Kidney (tissue), 14 donors: Measurements from ENCODE around the gene MYMK. TPM values are rescaled to one million over a fixed set of nuclear protein-coding genes. Genes with fewer than 3 reads are reported as not detected.

Experiments used
- DNase-seq, 5 donors: peaks; one replicate each; pipeline ENCODE4 v3.0.0-alpha.2; 2013 to 2020
- FAIRE-seq: peaks from 2 replicates; lab custom pipeline; 2012; peaks lifted over from hg19 to GRCh38; lab: Jason Lieb, UNC
- H3K27ac ChIP-seq, 2 donors: one replicate each; pipeline ENCODE4 v1.7.0; 2013; ENCODE audit warnings: low read depth in 2 of 2, low read length in 2 of 2, inconsistent platforms in 1 of 2
- H3K27me3 ChIP-seq: one replicate; pipeline ENCODE4 v1.7.1; 2013; ENCODE audit warnings: low read length, inconsistent platforms; ENCODE audit not compliant: control insufficient read depth, insufficient read depth
- H3K36me3 ChIP-seq, 3 donors: one replicate each; pipeline versions ENCODE4 v1.7.0 to v1.7.1; 2013; ENCODE audit warnings: low read length in 3 of 3, control low read depth in 1 of 3, inconsistent platforms in 1 of 3; ENCODE audit not compliant: insufficient read depth in 3 of 3, control insufficient read depth in 2 of 3
- H3K4me1 ChIP-seq, 3 donors: one replicate each; pipeline versions ENCODE4 v1.7.0 to v1.7.1; 2013; ENCODE audit warnings: low read length in 3 of 3, inconsistent platforms in 1 of 3, low read depth in 1 of 3; ENCODE audit not compliant: control insufficient read depth in 2 of 3, insufficient read depth in 2 of 3
- H3K4me3 ChIP-seq, 3 donors: one replicate each; pipeline versions ENCODE4 v1.7.0 to v1.8.1; 2013; ENCODE audit warnings: low read length in 3 of 3, control low read depth in 1 of 3, inconsistent platforms in 1 of 3
- H3K9ac ChIP-seq, 3 donors: one replicate each; pipeline versions ENCODE4 v1.7.0 to v1.7.1; 2013; ENCODE audit warnings: low read length in 3 of 3, control low read depth in 1 of 3, inconsistent platforms in 1 of 3
- H3K9me3 ChIP-seq, 3 donors: one replicate each; pipeline versions ENCODE4 v1.7.0 to v1.7.1; 2013; ENCODE audit warnings: low read length in 3 of 3, control low read depth in 1 of 3, inconsistent platforms in 1 of 3; ENCODE audit not compliant: control insufficient read depth in 2 of 3, insufficient read depth in 1 of 3
- intact Hi-C: fragments of 100-400 bp; cut with DNase I; formaldehyde crosslinking; loops from one replicate; pipeline ENCODE4 v1.11.1; 2022
- polyA plus RNA-seq: library from polyadenylated mRNA; stranded (reverse); fragments of 350-450 nt; fragmentation: Illumina TruSeq; extraction: RNeasy Lipid Tissue Mini Kit (QIAGEN cat#74804); gene quantifications from one replicate; pipeline ENCODE4 v1.2.3, GENCODE V29; 2014; ENCODE audit warnings: low read depth, low replicate concordance; ENCODE audit not compliant: insufficient read depth
- total RNA-seq: library from RNA; stranded (reverse); fragmentation: NEBNext Ultra II Directional; extraction: Animal tissue kit (Norgen Biotek cat#: 25700); gene quantifications from one replicate; pipeline ENCODE4 v1.2.1, GENCODE V29; 2021
- TF ChIP-seq, protein P1 (sequence below): IDR thresholded peaks from 3 replicates; pipeline ENCODE4 v1.5.1; 2012; ENCODE audit warnings: mild to moderate bottlenecking, moderate library complexity, borderline replicate concordance; ENCODE audit not compliant: insufficient read depth; ENCODE audit errors: extremely low read depth
- donor health status: control.
- donor health status: control.
- donor health status: control.
- donor health status: control.
- donor health status: control.
- donor health status: DM: yes; HTN: yes; CAD: no.
- donor health status: Normal renal cell carcinoma (clear cell type).

Gene MYMK
- total and polyA plus RNA-seq, 2 donors from 2014 or later = not detected

GRCh38 chr9:133553973-133554713 is 29.4 kb upstream of the MYMK start:
- no peak overlapping the region for H3K9ac ChIP-seq
- H3K4me1 ChIP-seq = peaks cover 0 to 11% (median 0%) of the 10 kb centered on the region in 3 donors
- no peak for DNase-seq
- TF ChIP-seq, protein P1, sequence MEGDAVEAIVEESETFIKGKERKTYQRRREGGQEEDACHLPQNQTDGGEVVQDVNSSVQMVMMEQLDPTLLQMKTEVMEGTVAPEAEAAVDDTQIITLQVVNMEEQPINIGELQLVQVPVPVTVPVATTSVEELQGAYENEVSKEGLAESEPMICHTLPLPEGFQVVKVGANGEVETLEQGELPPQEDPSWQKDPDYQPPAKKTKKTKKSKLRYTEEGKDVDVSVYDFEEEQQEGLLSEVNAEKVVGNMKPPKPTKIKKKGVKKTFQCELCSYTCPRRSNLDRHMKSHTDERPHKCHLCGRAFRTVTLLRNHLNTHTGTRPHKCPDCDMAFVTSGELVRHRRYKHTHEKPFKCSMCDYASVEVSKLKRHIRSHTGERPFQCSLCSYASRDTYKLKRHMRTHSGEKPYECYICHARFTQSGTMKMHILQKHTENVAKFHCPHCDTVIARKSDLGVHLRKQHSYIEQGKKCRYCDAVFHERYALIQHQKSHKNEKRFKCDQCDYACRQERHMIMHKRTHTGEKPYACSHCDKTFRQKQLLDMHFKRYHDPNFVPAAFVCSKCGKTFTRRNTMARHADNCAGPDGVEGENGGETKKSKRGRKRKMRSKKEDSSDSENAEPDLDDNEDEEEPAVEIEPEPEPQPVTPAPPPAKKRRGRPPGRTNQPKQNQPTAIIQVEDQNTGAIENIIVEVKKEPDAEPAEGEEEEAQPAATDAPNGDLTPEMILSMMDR = no peak
- H3K36me3 ChIP-seq = peaks cover 0 to 10% (median 7%) of the 10 kb centered on the region in 3 donors
- no peak overlapping the region for H3K27ac ChIP-seq
- no peaks in the 10 kb centered on the region for H3K27me3 ChIP-seq
- H3K9me3 ChIP-seq = no peaks in the 10 kb centered on the region
- H3K4me3 ChIP-seq = no peak overlapping the region
- no peak for FAIRE-seq
- intact Hi-C loops = no loop called here

GRCh38 chr9:133553123-133553522 is 28.4 kb upstream of the MYMK start:
- H3K27me3 ChIP-seq = no peaks in the 10 kb centered on the region
- no peak overlapping the region for H3K27ac ChIP-seq
- peaks cover 0 to 10% (median 7%) of the 10 kb centered on the region in 3 donors for H3K36me3 ChIP-seq
- no peak overlapping the region for H3K4me3 ChIP-seq
- H3K9ac ChIP-seq = no peak overlapping the region
- no peak for FAIRE-seq
- intact Hi-C loops = no loop called here
- peaks cover 0 to 7% (median 0%) of the 10 kb centered on the region in 3 donors for H3K4me1 ChIP-seq
- TF ChIP-seq, protein P1 = no peak
- no peaks in the 10 kb centered on the region for H3K9me3 ChIP-seq
- no peak for DNase-seq

- intact Hi-C loops = no loop called here
- TF ChIP-seq, protein P1 = no peak
- Histone ChIP-seq H3K27me3 (no peaks in the 10 kb centered on the region), H3K4me3 (no peak overlapping the region), H3K9me3 (no peaks in the 10 kb centered on the region), H3K4me1 (peaks cover 0 to under 1% (median 0%) of the 10 kb centered on the region in 3 donors), H3K9ac (no peak overlapping the region), H3K36me3 (peaks cover 0 to 12% (median 7%) of the 10 kb centered on the region in 3 donors), H3K27ac (no peak overlapping the region)
- DNase-seq = no peak
- FAIRE-seq = no peak
Measured at GRCh38 chr9:133552236-133552635, 27.5 kb upstream of the MYMK start.
